Fibroblast of skin of left biceps (primary cell): ENCODE results near the gene POP4.
"Not testable (repeated sequence)": the region's sequence is repeated elsewhere in the genome, so short reads cannot be mapped to it uniquely, and the experiment has no call there.

Experiments used
- DNase-seq, 2 experiments: peaks; one replicate each; pipeline ENCODE4 v3.0.0-alpha.2; 2013; ENCODE audit warnings: low read depth in 2 of 2

Gene POP4, protein sequence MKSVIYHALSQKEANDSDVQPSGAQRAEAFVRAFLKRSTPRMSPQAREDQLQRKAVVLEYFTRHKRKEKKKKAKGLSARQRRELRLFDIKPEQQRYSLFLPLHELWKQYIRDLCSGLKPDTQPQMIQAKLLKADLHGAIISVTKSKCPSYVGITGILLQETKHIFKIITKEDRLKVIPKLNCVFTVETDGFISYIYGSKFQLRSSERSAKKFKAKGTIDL

GRCh38 chr19:29605653-29606419 is at the start of gene POP4:
TSS of gene POP4 (plus strand) at chr19:29606283. CDS start at chr19:29606319, 36 bp downstream.
- peak; percentile 79 to 86 for DNase-seq

DNA sequence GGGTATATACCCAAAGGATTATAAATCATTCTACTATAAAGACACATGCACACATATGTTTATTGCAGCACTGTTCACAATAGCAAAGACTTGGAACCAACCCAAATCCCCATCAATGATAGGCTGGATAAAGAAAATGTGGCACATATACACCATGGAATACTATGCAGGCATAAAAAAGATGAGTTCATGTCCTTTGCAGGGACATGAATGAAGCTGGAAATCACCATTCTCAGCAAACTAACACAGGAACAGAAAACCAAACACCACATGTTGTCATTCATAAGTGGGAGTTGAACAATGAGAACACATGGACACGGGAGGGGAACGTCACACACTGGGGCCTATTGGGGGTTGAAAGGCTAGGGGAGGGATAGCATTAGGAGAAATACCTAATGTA is 47.0 kb upstream of the POP4 start:
- not testable (repeated sequence) for DNase-seq

- no peak for DNase-seq
These were observed 46.3 kb upstream of the POP4 start for GRCh38 chr19:29559743-29560142.

DNA sequence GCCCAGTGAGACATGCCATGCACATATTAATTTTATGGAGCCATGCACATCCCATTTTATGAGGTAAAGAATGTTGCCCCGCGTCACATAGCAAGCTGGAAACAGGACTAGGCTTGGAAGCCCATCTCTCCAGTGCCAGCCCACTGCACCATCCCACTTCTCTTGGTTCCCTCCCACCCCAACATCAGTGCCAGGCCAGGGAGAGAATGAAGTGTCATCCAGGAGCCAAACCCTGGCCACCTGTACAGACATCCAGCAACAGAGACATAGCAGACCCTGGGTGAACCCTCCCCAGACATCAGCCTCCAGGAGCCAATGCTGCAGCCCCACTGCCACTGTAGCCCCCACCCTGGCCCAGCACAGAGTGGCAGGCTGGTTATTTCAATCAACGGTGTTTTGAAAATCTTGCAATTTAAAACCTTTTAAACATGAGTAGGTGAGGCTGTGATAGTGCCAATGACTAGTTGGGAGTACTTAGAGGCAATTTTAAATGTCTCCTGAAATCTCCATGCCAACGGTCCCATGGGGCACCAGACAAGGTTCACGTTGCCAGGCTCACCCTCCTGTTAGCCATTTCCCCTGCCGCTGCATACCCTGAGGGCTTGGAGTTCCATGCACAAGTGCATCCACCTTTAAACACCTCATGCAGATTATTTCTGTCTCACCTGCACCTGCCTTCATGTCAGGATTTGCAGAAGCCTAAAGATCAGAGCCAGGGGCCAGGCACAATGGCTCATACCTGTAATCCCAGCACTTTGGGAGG is 45.6 kb upstream of the POP4 start:
- no peak for DNase-seq

DNA sequence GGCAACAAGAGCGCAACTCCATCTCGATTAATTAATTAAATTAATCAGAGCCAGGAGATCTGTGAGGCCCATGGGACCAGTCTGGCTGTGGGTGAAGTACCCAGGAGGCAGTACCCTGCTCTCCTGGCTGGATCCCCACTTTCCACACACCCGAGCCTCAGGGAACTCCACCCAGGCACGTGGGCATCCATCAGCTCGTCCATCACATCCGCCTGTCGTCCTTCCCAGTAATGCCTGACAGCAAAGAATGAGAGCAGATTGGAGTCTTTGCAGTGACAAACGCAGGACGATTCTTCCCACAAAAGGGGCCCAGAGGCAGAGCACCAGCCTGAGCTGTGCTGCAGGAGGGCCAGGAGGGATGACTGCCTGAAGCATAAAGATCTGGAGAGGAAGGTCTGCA is 44.5 kb upstream of the POP4 start:
- no peak for DNase-seq

- no peak for DNase-seq
These were observed 43.5 kb upstream of the POP4 start for GRCh38 chr19:29562299-29563297.

- DNase-seq = no peak
These were observed 42.5 kb upstream of the POP4 start for GRCh38 chr19:29563486-29564101.

DNA sequence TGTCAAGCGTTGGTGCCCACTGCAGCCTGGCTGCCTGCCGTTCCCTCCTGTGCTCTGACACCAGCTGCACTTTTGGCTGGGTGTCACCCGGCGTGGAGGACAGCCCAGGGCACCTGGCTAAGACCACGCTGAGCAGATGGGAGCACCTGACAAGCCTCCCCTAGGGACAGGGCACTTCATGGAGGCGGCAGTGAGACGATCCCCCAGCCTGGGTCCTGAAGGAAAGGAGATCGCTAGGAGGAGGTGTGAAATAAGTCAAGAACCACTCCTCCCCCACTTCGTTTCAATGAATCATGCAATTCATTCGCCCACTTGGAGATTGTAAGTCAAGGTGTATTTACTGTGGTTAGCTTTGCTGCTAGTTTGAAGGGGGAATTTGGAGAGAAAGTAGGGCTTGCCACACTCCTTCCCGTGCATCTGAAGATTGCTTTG is 41.5 kb upstream of the POP4 start:
- no peak for DNase-seq

GRCh38 chr19:29565171-29565570 is 40.9 kb upstream of the POP4 start:
- no peak for DNase-seq

- DNase-seq = no peak
These were observed 39.5 kb upstream of the POP4 start for GRCh38 chr19:29566496-29567054.

GRCh38 chr19:29567366-29567915 is 38.6 kb upstream of the POP4 start:
- DNase-seq = no peak

DNA sequence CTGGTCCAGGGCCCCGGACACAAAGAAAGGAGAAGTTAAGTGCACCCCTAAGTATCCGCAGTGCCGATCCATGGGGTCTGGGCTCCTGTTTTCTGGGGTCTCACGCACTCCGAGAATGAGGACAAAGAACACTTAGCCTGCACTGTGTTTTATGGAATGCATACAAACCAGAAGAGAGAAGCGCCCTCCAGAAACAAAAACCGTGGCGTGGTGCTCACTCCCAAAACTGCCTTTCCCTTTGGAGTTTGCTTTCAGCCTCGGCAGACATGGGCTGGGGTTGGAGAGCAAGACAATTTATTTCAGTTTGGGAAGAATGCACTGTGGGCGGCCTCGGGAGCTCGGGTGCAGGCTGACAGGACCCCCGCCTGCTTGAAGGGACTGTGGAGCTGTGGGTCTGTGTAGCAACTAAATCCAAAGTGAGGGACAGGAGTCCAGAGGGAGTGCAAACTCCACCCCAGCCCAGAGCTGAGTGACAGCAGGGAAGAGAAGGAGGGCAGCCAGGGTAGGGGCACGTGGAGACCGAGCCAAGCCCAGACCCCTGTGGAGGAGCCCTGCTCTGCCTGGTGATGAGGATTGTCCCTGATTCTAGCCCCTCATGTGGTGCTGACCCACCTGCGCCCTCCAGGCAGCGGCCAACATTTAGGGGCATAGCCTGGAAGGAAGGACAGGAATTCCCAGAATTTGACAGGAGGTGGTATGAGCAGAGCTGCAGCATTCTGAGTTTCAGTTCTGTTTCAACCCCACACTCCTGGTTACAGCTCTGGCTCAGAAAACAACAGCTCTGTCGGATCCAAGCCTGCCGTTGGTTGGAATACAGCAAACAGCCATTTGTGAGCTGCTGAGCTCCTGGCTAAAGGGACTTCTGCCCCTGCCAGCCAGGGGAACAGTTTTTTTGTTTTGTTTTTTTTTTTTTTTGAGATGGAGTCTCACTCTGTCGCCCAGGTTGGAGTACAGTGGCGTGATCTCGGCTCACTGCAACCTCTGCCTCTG is 37.8 kb upstream of the POP4 start:
- no peak for DNase-seq

GRCh38 chr19:29569038-29569911 is 36.8 kb upstream of the POP4 start:
- DNase-seq = no peak

DNA sequence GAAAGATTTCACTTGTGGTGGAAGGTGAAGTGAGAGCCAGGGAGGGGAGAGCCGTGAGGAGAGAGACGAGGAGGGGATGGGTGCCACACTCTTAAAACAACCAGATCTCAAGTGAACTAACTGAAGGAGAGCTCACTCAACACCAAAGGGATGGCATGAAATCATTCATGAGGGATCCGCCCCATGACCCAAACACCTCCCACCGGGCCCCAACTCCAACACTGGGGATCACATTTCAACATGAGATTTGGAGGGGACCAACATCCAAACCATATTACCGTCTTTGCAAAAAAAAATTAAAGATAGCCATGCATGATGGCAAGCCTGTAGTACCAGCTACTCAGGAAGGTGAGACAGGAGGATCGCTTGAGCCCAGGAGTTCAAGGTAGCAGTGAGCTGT is 34.9 kb upstream of the POP4 start:
- no peak for DNase-seq

GRCh38 chr19:29573486-29573885 is 32.6 kb upstream of the POP4 start:
- no peak for DNase-seq

GRCh38 chr19:29574510-29574909 is 31.6 kb upstream of the POP4 start:
- DNase-seq = no peak

DNA sequence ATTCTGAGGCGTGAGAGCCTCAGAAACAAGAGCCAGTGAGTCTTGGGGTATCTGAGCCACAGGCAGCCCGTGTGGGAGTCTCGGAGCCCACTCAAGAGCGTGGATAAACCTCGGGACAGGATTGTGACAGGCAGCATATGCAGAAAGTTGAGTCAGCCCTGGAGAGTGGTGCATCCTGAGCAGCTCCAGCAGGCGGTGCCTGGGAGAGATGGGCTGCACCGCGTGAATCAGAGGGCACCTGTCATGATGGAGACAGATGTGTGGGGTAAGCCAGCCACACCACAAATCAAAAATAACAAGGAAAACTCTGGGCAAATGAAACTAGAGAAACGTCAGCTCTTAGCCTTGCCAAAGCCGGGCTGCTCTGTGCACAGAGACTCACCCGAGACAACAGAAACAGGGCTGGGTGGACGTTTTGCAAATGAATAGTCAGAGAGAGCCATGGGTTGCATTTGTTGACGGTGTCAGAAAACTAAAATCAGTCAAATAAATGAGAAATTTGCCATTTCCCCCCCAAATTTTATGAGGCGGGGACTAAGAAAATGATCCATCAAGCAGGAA is 30.0 kb upstream of the POP4 start:
- no peak for DNase-seq
